Left ventricle myocardium inferior (tissue), 1 donor: ENCODE measurements around the gene UST. TPM values are rescaled to one million over a fixed set of nuclear protein-coding genes. Genes with fewer than 3 reads are reported as not detected.

Experiments used
- DNase-seq: peaks from one replicate; pipeline ENCODE4 v3.0.0-alpha.2; 2020
- H3K27ac ChIP-seq: fragments of 200-600 bp; replicated peaks from 2 replicates; pipeline ENCODE4 v1.8.0; 2021
- H3K27me3 ChIP-seq: fragments of 200-600 bp; 2 replicates; pipeline ENCODE4 v1.8.0; 2021; ENCODE audit warnings: low read depth
- H3K36me3 ChIP-seq: fragments of 200-600 bp; 2 replicates; pipeline ENCODE4 v1.8.0; 2021
- H3K4me1 ChIP-seq: fragments of 200-600 bp; 2 replicates; pipeline ENCODE4 v1.8.0; 2021
- H3K4me3 ChIP-seq: fragments of 200-600 bp; 2 replicates; pipeline ENCODE4 v1.8.0; 2021; ENCODE audit warnings: mild to moderate bottlenecking, moderate library complexity
- H3K9me3 ChIP-seq: fragments of 200-600 bp; replicated peaks from 2 replicates; pipeline ENCODE4 v1.8.0; 2021
- CTCF ChIP-seq: fragments of 200-600 bp; IDR thresholded peaks from 2 replicates; pipeline ENCODE4 v1.8.0; 2021; ENCODE audit warnings: antibody characterized with exemption, mild to moderate bottlenecking, borderline replicate concordance
- intact Hi-C: fragments of 100-400 bp; cut with micrococcal nuclease; formaldehyde crosslinking; loops from one replicate; pipeline ENCODE4 v1.11.0; 2022
- total RNA-seq: library from RNA; stranded (reverse); fragmentation: NEBNext Ultra II Directional; extraction: Animal tissue kit (Norgen Biotek cat#: 25700); gene quantifications from one replicate; pipeline ENCODE4 v1.2.1, GENCODE V29; 2021
- donor health status: DM: no; HTN: yes; CAD: no; lungs with severe emphysema.

UST gene
- total RNA-seq, 1 donor from 2014 or later: 3.3 TPM

- intact Hi-C loops: no loop called here
- Histone ChIP-seq H3K27ac (no peak overlapping the region), H3K9me3 (peaks cover 7% of the 10 kb centered on the region), H3K36me3 (no peaks in the 10 kb centered on the region), H3K4me3 (no peak overlapping the region), H3K27me3 (no peaks in the 10 kb centered on the region), H3K4me1 (no peaks in the 10 kb centered on the region)
- no peak for DNase-seq
- TF ChIP-seq CTCF: no peak
These were observed 73.0 kb downstream of the UST start for GRCh38 chr6:148819852-148820251.

- H3K36me3 ChIP-seq: no peaks in the 10 kb centered on the region
- no peak for DNase-seq
- H3K4me1 ChIP-seq: no peaks in the 10 kb centered on the region
- no peaks in the 10 kb centered on the region for H3K9me3 ChIP-seq
- H3K4me3 ChIP-seq: no peak overlapping the region
- intact Hi-C loops: no loop called here
- H3K27ac ChIP-seq: no peak overlapping the region
- H3K27me3 ChIP-seq: no peaks in the 10 kb centered on the region
- no peak for TF ChIP-seq CTCF
These were observed 76.0 kb downstream of the UST start for GRCh38 chr6:148822819-148823218.

- intact Hi-C loops: no loop called here
- DNase-seq: no peak
- Histone ChIP-seq H3K36me3 (no peaks in the 10 kb centered on the region), H3K27me3 (no peaks in the 10 kb centered on the region), H3K4me3 (no peak overlapping the region), H3K27ac (no peak overlapping the region), H3K4me1 (no peaks in the 10 kb centered on the region), H3K9me3 (no peaks in the 10 kb centered on the region)
- no peak for TF ChIP-seq CTCF
These were observed 77.5 kb downstream of the UST start for GRCh38 chr6:148824291-148824690.

GRCh38 chr6:148824960-148825359, 78.1 kb downstream of the UST start:
- Histone ChIP-seq H3K4me3 (no peak overlapping the region), H3K36me3 (no peaks in the 10 kb centered on the region), H3K4me1 (no peaks in the 10 kb centered on the region), H3K27ac (no peak overlapping the region), H3K9me3 (no peaks in the 10 kb centered on the region), H3K27me3 (no peaks in the 10 kb centered on the region)
- no peak for DNase-seq
- TF ChIP-seq CTCF: no peak
- intact Hi-C loops: no loop called here

GRCh38 chr6:148825492-148825891, 78.7 kb downstream of the UST start:
- no peaks in the 10 kb centered on the region for H3K9me3 ChIP-seq
- H3K27ac ChIP-seq: no peak overlapping the region
- no peaks in the 10 kb centered on the region for H3K27me3 ChIP-seq
- no peak for TF ChIP-seq CTCF
- H3K36me3 ChIP-seq: no peaks in the 10 kb centered on the region
- intact Hi-C loops: no loop called here
- H3K4me1 ChIP-seq: no peaks in the 10 kb centered on the region
- no peak overlapping the region for H3K4me3 ChIP-seq
- no peak for DNase-seq
